GM18870 (cell line): Measurements from ENCODE around the gene JMJD1C.

Source experiments
- ATAC-seq: cut with Tn5 transposase; IDR thresholded peaks from one replicate; pipeline ENCODE4 v1.9.1; 2021; ENCODE audit warnings: moderate library complexity; ENCODE audit not compliant: unreplicated experiment

The JMJD1C gene

GRCh38 chr10:63439607-63440006, 26.2 kb downstream of the JMJD1C start:
- no peak for ATAC-seq

- ATAC-seq, result no peak
These were observed 27.0 kb downstream of the JMJD1C start for GRCh38 chr10:63438506-63439498.

GRCh38 chr10:63437116-63437949, 28.4 kb downstream of the JMJD1C start:
- ATAC-seq, result no peak

- ATAC-seq, result no peak
These were observed 29.6 kb downstream of the JMJD1C start for GRCh38 chr10:63436225-63436624.

- ATAC-seq, result no peak
These were observed 30.6 kb downstream of the JMJD1C start for GRCh38 chr10:63434866-63435854.

GRCh38 chr10:63431962-63432797, 33.6 kb downstream of the JMJD1C start:
- ATAC-seq, result no peak

- ATAC-seq, result no peak
These were observed 34.8 kb downstream of the JMJD1C start for GRCh38 chr10:63430999-63431356.

- ATAC-seq, result no peak
These were observed 35.4 kb downstream of the JMJD1C start for GRCh38 chr10:63430091-63430998.

- ATAC-seq, result no peak
These were observed 36.5 kb downstream of the JMJD1C start for GRCh38 chr10:63429281-63429680.

GRCh38 chr10:63427013-63427412, 38.8 kb downstream of the JMJD1C start:
- no peak for ATAC-seq

- ATAC-seq, result no peak
These were observed 40.3 kb downstream of the JMJD1C start for GRCh38 chr10:63425512-63425911.

GRCh38 chr10:63424576-63424975, 41.2 kb downstream of the JMJD1C start:
- no peak for ATAC-seq

- ATAC-seq, result no peak
These were observed 42.3 kb downstream of the JMJD1C start for GRCh38 chr10:63423494-63423893.

- ATAC-seq, result peak; percentile 96
These were observed 44.2 kb downstream of the JMJD1C start for GRCh38 chr10:63421591-63421990.

- ATAC-seq, result no peak
These were observed 49.4 kb downstream of the JMJD1C start for GRCh38 chr10:63416376-63416775.

GRCh38 chr10:63415640-63416244, 50.0 kb downstream of the JMJD1C start:
- ATAC-seq, result no peak

GRCh38 chr10:63414481-63415260, 51.1 kb downstream of the JMJD1C start:
- ATAC-seq, result no peak
